HUES48 (cell line): ENCODE measurements around the gene BMP6.

Source experiments
- H3K27ac ChIP-seq: one replicate; pipeline ENCODE4 v1.7.0; 2013; ENCODE audit warnings: low read depth, low read length, inconsistent platforms
- H3K27me3 ChIP-seq: 2 replicates; pipeline ENCODE4 v1.6.1; 2013; ENCODE audit warnings: mild to moderate bottlenecking, low read length; ENCODE audit not compliant: control insufficient read depth, insufficient read depth
- H3K36me3 ChIP-seq: 2 replicates; pipeline ENCODE4 v1.6.1; 2013; ENCODE audit warnings: low read length; ENCODE audit not compliant: control insufficient read depth, insufficient read depth
- H3K4me1 ChIP-seq: 2 replicates; pipeline ENCODE4 v1.6.1; 2013; ENCODE audit warnings: mild to moderate bottlenecking, low read length; ENCODE audit not compliant: control insufficient read depth, insufficient read depth
- H3K4me3 ChIP-seq: 2 replicates; pipeline ENCODE4 v1.5.1; 2013; ENCODE audit warnings: mild to moderate bottlenecking, low read depth, low read length
- H3K9ac ChIP-seq: 2 replicates; pipeline ENCODE4 v1.6.1; 2013; ENCODE audit warnings: mild to moderate bottlenecking, low read depth, low read length, moderate library complexity
- H3K9me3 ChIP-seq: 2 replicates; pipeline ENCODE4 v1.6.1; 2013; ENCODE audit warnings: low read length; ENCODE audit not compliant: control insufficient read depth, insufficient read depth

BMP6 gene

DNA sequence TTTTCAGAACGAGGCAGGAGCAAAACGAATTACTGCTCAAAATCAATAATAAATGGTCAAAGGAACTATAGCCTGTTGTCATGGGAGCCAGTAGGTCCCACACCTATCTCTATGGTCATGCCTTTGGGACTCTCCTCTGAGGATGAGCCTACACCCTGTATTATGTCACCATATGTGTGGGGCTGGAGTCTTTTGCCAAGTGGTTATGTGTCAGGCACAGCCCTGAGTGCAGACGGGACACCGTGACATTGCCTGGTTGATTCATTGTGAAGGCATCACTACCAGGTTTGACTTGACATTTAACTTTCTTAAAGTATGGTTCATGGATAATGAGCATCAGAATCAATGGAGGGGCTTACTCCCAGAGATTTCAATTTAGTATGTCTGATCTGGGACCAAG lies 23.6 kb downstream of the BMP6 start:
- Histone ChIP-seq H3K4me1 (no peaks in the 10 kb centered on the region), H3K9ac (no peak overlapping the region), H3K27ac (no peak overlapping the region), H3K27me3 (no peaks in the 10 kb centered on the region), H3K36me3 (no peaks in the 10 kb centered on the region), H3K4me3 (no peak overlapping the region), H3K9me3 (no peaks in the 10 kb centered on the region)

DNA sequence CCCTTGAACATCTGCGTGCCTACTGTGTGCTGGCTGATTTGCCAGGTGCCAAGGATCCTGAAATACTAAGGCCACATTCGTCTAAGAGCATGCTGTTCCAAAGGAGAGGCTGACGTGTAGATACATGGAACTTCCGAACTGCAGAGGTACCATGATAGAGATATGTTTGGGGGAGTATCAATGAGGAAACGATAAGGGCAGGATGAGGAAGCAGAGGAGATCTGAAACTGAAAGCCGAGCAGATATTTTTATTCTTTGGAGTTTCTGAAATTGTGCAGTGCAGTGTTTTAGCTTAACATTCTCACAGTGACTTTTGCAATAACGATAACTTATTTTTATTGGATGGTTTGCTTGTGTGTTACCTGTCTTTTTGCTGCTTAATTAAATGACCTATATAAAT lies 24.3 kb downstream of the BMP6 start:
- Histone ChIP-seq H3K27ac (no peak overlapping the region), H3K9ac (no peak overlapping the region), H3K27me3 (no peaks in the 10 kb centered on the region), H3K4me1 (no peaks in the 10 kb centered on the region), H3K36me3 (no peaks in the 10 kb centered on the region), H3K9me3 (no peaks in the 10 kb centered on the region), H3K4me3 (no peak overlapping the region)

DNA sequence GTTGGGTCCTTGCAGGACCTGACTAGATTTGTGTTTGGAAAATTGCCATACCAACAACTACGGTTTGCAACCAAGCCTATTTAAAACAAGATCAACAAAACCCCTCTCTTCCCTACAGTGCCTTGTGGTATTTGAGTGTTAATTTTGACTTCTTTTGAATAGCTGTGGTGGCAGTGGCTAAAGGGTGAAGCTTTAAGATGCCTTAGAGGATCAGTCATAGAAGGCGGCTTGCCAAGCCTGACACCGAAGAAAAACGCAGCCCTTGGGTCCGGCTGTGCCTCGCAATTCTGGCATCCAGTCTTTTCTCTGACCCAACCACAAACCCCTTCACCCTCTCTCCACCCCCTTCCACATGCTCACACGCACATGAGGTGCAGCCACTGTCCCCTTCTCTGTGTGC lies 32.6 kb downstream of the BMP6 start:
- Histone ChIP-seq H3K27me3 (no peaks in the 10 kb centered on the region), H3K27ac (no peak overlapping the region), H3K9ac (no peak overlapping the region), H3K9me3 (no peaks in the 10 kb centered on the region), H3K4me3 (no peak overlapping the region), H3K36me3 (no peaks in the 10 kb centered on the region), H3K4me1 (no peaks in the 10 kb centered on the region)

DNA sequence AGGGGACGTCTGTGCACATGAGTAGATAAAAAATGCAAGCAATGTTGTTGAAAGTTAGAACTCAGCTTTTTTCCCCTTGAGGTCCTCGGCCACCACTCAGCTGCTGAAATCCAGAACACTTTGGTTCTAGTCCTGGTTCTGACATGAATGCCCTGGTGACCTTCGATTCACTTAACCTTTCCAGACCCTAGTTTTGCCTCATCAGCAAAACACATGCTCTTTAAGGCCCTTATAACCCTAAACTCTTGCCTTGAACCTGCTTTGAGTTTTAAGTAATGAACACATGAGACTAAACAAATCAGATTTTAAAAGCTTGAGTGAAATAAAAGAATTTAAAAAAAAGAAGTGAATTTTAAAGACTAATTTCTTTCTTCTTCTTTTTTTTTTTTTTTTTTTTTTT lies 33.4 kb downstream of the BMP6 start:
- H3K4me3 ChIP-seq: no peak overlapping the region
- H3K9ac ChIP-seq: no peak overlapping the region
- no peak overlapping the region for H3K27ac ChIP-seq
- no peaks in the 10 kb centered on the region for H3K9me3 ChIP-seq
- no peaks in the 10 kb centered on the region for H3K4me1 ChIP-seq
- no peaks in the 10 kb centered on the region for H3K27me3 ChIP-seq
- H3K36me3 ChIP-seq: no peaks in the 10 kb centered on the region

DNA sequence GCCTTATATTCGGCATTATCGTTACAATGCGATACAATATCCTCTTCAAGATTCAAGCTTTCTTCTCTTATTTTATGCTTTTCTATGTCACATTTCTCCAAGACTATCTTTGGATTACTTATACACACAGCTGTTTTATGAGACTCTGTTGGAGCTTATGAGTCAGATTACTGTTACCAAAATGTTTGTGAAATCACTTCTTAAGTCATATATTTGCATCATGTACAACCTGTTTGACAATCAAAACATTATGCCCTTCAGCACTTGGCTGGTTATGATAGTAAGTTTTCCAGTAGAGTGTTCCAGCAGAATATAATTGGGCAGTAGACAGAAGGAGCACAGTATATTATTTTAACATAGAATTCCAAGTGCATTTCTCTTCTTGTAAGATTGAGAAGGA lies 35.2 kb downstream of the BMP6 start:
- Histone ChIP-seq H3K27ac (no peak overlapping the region), H3K9me3 (no peaks in the 10 kb centered on the region), H3K9ac (no peak overlapping the region), H3K27me3 (no peaks in the 10 kb centered on the region), H3K4me1 (no peaks in the 10 kb centered on the region), H3K36me3 (no peaks in the 10 kb centered on the region), H3K4me3 (no peak overlapping the region)

DNA sequence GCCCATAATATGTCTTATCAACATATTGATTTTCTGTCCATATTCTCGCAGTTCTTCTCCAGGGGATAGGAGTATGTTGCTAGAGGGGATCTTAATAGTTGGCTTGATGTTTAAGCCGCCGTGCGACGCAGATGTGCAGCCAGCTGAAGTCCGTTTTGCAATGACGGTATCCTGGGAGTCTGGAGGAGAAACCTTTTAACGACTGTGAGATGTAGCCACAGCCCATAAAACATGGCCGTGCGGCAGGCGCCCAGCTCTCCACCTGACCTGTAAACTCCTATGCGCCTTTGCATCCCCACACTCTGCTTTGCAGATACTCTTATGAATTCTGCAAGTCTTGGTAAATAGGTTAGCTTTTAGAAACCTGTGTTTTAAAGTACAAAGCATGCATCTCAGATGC lies 36.9 kb downstream of the BMP6 start:
- no peak overlapping the region for H3K27ac ChIP-seq

DNA sequence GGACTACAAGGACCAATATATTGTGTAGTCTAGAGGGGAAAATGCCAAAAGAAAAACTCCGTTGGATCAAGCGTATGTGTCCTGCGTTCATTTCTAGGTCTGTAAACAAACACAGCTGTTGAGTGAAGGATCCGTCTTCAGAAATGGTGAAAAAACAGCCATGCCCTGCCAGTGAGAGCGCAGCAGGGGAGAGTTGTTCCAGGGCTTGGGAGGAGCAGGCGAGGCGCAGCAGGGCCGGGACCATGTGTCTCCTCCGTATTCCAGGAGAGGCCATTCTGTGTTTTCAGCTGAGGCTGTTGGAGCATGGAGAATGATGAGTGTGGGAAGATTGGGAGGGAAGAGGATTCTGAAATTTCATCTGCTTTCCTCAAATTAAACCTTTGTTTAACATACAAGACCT lies 38.0 kb downstream of the BMP6 start:
- Histone ChIP-seq H3K27ac (no peak overlapping the region), H3K27me3 (no peaks in the 10 kb centered on the region), H3K9me3 (no peaks in the 10 kb centered on the region), H3K9ac (no peak overlapping the region), H3K36me3 (no peaks in the 10 kb centered on the region), H3K4me3 (no peak overlapping the region), H3K4me1 (peaks cover 5% of the 10 kb centered on the region)

More for the DNA sequence above, 36.9 kb downstream of the BMP6 start:
- Histone ChIP-seq H3K9me3 (no peaks in the 10 kb centered on the region), H3K36me3 (no peaks in the 10 kb centered on the region), H3K9ac (no peak overlapping the region), H3K4me1 (no peaks in the 10 kb centered on the region; the same call in 1 of the 2 replicates), H3K27me3 (no peaks in the 10 kb centered on the region), H3K4me3 (no peak overlapping the region)

DNA sequence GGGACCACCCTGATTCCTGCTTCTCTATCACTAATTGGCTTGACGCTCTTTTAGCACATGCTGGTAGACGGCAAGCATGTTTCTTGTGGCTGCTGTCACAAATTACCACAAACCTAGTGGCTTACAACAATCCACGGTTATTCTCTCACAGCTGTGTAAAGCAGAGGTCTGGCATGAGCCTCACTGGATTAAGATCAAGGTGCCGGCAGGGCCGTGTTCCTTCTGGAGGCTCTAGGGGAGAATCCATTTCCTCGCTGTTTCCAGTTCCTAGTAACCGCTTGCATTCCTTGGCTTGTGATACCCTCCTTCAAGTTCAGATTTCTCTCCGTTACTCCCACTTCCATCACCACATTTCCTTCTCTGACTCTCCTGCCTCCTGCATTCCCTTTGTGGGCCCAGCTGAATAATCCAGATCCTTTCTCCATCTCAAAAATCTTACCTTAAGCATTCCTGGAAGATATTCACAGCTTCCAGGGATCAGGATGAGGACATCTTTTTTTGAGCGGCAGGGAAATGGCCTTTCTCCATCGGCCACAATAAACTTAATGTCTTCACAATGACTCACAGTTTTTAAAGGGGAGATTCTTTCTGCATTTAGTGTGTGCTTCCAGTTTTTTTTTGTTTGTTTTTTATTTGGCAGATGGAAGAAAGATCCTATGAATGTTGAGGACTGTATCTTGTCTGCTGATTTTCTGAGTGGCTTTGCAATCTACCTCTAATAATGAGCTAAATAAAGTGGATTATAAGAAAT lies 39.9 kb downstream of the BMP6 start:
- no peak overlapping the region for H3K9ac ChIP-seq
- peaks cover 23% of the 10 kb centered on the region for H3K4me1 ChIP-seq
- no peaks in the 10 kb centered on the region for H3K27me3 ChIP-seq
- no peak overlapping the region for H3K4me3 ChIP-seq
- no peak overlapping the region for H3K27ac ChIP-seq
- H3K9me3 ChIP-seq: no peaks in the 10 kb centered on the region
- H3K36me3 ChIP-seq: no peaks in the 10 kb centered on the region

DNA sequence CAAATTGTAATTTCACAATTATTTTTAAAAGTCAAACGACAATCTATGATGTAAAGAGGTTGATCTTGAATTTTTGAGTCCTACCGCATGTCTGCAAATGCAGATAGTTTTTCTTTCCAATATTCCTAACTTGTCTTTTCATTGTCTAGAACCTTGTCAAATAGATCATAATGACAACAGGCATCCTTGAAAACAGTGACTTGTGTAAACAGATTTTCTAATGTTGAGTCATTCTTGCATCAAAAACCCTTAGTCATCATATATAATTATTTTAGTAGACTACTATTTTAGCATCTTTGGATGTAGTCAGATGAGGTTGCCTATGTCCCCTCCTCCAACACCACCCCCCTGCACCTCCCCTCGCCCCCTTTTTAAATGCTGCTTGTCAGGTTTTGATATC lies 43.8 kb downstream of the BMP6 start:
- H3K36me3 ChIP-seq: no peaks in the 10 kb centered on the region
- no peaks in the 10 kb centered on the region for H3K9me3 ChIP-seq
- H3K9ac ChIP-seq: no peak overlapping the region
- H3K27me3 ChIP-seq: no peaks in the 10 kb centered on the region
- no peak overlapping the region for H3K4me3 ChIP-seq
- no peak overlapping the region for H3K27ac ChIP-seq
- H3K4me1 ChIP-seq: peaks cover 36% of the 10 kb centered on the region

DNA sequence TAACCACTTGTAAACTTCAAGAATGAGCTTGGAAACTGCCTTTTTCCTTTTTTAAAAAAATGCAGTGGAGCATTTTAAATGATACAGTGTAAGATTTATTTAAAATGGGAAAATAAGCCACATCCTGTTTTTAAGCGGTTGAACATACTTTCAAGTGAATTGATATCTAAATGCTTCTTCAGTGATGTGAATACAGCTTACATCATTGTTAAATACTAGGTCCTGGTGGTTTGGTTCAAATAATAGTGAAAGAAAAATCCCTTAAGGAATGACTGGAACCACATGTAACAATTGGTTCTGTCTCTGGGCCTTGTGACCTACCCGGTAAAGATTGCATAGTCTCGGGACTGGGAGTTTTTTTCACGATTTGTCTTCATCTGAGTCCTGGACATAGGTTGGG lies 44.2 kb downstream of the BMP6 start:
- Histone ChIP-seq H3K27me3 (no peaks in the 10 kb centered on the region), H3K4me1 (peaks cover 36% of the 10 kb centered on the region), H3K9me3 (no peaks in the 10 kb centered on the region), H3K9ac (no peak overlapping the region), H3K27ac (no peak overlapping the region), H3K36me3 (no peaks in the 10 kb centered on the region), H3K4me3 (no peak overlapping the region)

DNA sequence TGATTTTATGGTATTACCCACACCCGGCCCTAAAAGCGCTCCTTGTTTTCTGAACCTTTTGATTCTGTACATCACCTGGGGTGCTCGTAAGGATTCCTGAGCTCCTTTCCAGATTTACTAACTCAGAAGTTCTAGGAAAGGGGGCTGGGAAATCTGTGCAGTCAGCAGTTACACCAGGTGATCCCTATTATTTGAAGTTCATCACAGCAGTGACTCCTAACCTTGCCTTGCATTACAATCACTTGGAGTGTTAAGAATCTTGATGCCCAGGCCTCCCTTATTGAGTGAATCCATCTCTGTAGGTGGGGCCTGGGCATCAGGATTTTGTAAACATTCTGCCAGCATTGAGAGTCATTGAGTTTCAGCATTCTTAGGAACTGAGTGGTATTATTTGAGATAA lies 44.7 kb downstream of the BMP6 start:
- Histone ChIP-seq H3K4me1 (peaks cover 36% of the 10 kb centered on the region), H3K4me3 (no peak overlapping the region), H3K27me3 (no peaks in the 10 kb centered on the region), H3K27ac (no peak overlapping the region), H3K9me3 (no peaks in the 10 kb centered on the region), H3K36me3 (no peaks in the 10 kb centered on the region), H3K9ac (no peak overlapping the region)
